Spinal cord (tissue), 10 donors: ENCODE measurements around the gene ZNF90. TPM values are rescaled to one million over a fixed set of nuclear protein-coding genes. Genes with fewer than 3 reads are reported as not detected.
A peak's percentile ranks its signal among the peaks of the same experiment; 100 is the strongest.
"Not testable (repeated sequence)": the region's sequence is repeated elsewhere in the genome, so short reads cannot be mapped to it uniquely, and the experiment has no call there.

Experiments used
- DNase-seq, 6 donors: peaks; one replicate each; pipeline versions ENCODE4 v3.0.0 to v3.0.0-alpha.2; 2013 to 2015; ENCODE audit warnings: low spot score in 6 of 6, low read depth in 4 of 6
- H3K27ac ChIP-seq: one replicate; pipeline ENCODE4 v1.5.1; 2013; ENCODE audit warnings: low read depth, low read length, control low read depth
- H3K27me3 ChIP-seq: one replicate; pipeline ENCODE4 v1.6.1; 2013; ENCODE audit warnings: low read length; ENCODE audit not compliant: control insufficient read depth, insufficient read depth
- H3K36me3 ChIP-seq: one replicate; pipeline ENCODE4 v1.6.1; 2013; ENCODE audit warnings: low read length; ENCODE audit not compliant: control insufficient read depth, insufficient read depth
- H3K4me1 ChIP-seq: one replicate; pipeline ENCODE4 v1.6.1; 2013; ENCODE audit warnings: low read length; ENCODE audit not compliant: control insufficient read depth, insufficient read depth
- H3K4me3 ChIP-seq: one replicate; pipeline ENCODE4 v1.5.1; 2013; ENCODE audit warnings: low read depth, low read length, control low read depth
- H3K9me3 ChIP-seq: one replicate; pipeline ENCODE4 v1.6.1; 2013; ENCODE audit warnings: low read length; ENCODE audit not compliant: control insufficient read depth, insufficient read depth
- WGBS: methylation state at CpG from one replicate; pipeline ENCODE4 v1.1.5; 2013; ENCODE audit warnings: missing lambda C conversion rate; ENCODE audit not compliant: insufficient coverage; 5-methylcytosine and 5-hydroxymethylcytosine counted together
- polyA plus RNA-seq, 2 donors: library from polyadenylated mRNA; unstranded; fragments of 120-200 nt; gene quantifications; one replicate each; pipeline ENCODE4 v1.2.1, GENCODE V29; 2013; ENCODE audit not compliant: insufficient read length in 2 of 2
- total RNA-seq, 2 donors: library from RNA; depleted of rRNA in 1 of 2; stranded (reverse); fragments of 120-200 nt in 1 of 2; fragments of >200 nt in 1 of 2; gene quantifications; one replicate each; pipeline versions ENCODE4 v1.2.3 to v1.2.4, GENCODE V29; 2013 to 2014
- donor health status: healthy.

Gene ZNF90
- total and polyA plus RNA-seq, 4 donors: 2.8 to 8.1 (median 3.9) TPM

- Histone ChIP-seq H3K27ac (no peak overlapping the region), H3K4me1 (no peaks in the 10 kb centered on the region), H3K36me3 (no peaks in the 10 kb centered on the region), H3K9me3 (no peaks in the 10 kb centered on the region), H3K27me3 (no peaks in the 10 kb centered on the region), H3K4me3 (no peak overlapping the region)
- DNase-seq: no peak
- WGBS: no CpG with 5 or more reads among the region's 1 CpG
Observed at GRCh38 chr19:20060282-20060681, 17.5 kb upstream of the ZNF90 start.

GRCh38 chr19:20066861-20067260 lies 10.9 kb upstream of the ZNF90 start:
- no peaks in the 10 kb centered on the region for H3K4me1 ChIP-seq
- no peak overlapping the region for H3K4me3 ChIP-seq
- DNase-seq: no peak
- 62% methylated on average over 3 of the region's 3 CpGs for WGBS
- no peaks in the 10 kb centered on the region for H3K9me3 ChIP-seq
- peaks cover 3% of the 10 kb centered on the region for H3K27me3 ChIP-seq
- H3K27ac ChIP-seq: no peak overlapping the region
- H3K36me3 ChIP-seq: no peaks in the 10 kb centered on the region

- whole genome bisulfite sequencing: 39% methylated on average over 8 of the region's 9 CpGs
- Histone ChIP-seq H3K27me3 (peaks cover 3% of the 10 kb centered on the region), H3K4me1 (no peaks in the 10 kb centered on the region)
Observed at GRCh38 chr19:20067943-20068342, 9.9 kb upstream of the ZNF90 start.

GRCh38 chr19:20068559-20068958 lies 9.2 kb upstream of the ZNF90 start:
- H3K4me3 ChIP-seq, H3K36me3 ChIP-seq, H3K4me1 ChIP-seq, H3K27me3 ChIP-seq, DNase-seq, H3K27ac ChIP-seq, H3K9me3 ChIP-seq: not testable (repeated sequence)
- WGBS: 27% methylated on average over 7 of the region's 7 CpGs

More at GRCh38 chr19:20067943-20068342, 9.9 kb upstream of the ZNF90 start:
- Histone ChIP-seq H3K27ac (no peak overlapping the region), H3K36me3 (no peaks in the 10 kb centered on the region), H3K4me3 (no peak overlapping the region), H3K9me3 (no peaks in the 10 kb centered on the region)
- DNase-seq: no peak

GRCh38 chr19:20070691-20071090 lies 7.1 kb upstream of the ZNF90 start:
- Histone ChIP-seq H3K4me3 (no peak overlapping the region), H3K4me1 (no peaks in the 10 kb centered on the region), H3K36me3 (no peaks in the 10 kb centered on the region), H3K27ac (no peak overlapping the region), H3K27me3 (peaks cover 3% of the 10 kb centered on the region), H3K9me3 (no peaks in the 10 kb centered on the region)
- DNase-seq: no peak
- 63% methylated on average over 1 of the region's 2 CpGs for WGBS

GRCh38 chr19:20072936-20073335 lies 4.9 kb upstream of the ZNF90 start:
- DNase-seq: no peak
- 100% methylated on average over 2 of the region's 5 CpGs for whole genome bisulfite sequencing
- no peak overlapping the region for H3K4me3 ChIP-seq

GRCh38 chr19:20078581-20079031 lies 806 bp downstream of the ZNF90 start:
- H3K4me1 ChIP-seq: peaks cover 14% of the 10 kb centered on the region
- no peaks in the 10 kb centered on the region for H3K9me3 ChIP-seq
- H3K27me3 ChIP-seq: no peaks in the 10 kb centered on the region
- H3K4me3 ChIP-seq: peak overlapping the region; percentile 54
- no peak overlapping the region for H3K27ac ChIP-seq
- peak in 4 of 6 donors; percentile 0 to 40 (median 6) for DNase-seq
- 0% methylated on average over 14 of the region's 19 CpGs for WGBS
- no peaks in the 10 kb centered on the region for H3K36me3 ChIP-seq

More at GRCh38 chr19:20072936-20073335, 4.9 kb upstream of the ZNF90 start:
- Histone ChIP-seq H3K27ac (no peak overlapping the region), H3K9me3 (no peaks in the 10 kb centered on the region), H3K27me3 (peaks cover 3% of the 10 kb centered on the region), H3K36me3 (no peaks in the 10 kb centered on the region), H3K4me1 (peaks cover 4% of the 10 kb centered on the region)

GRCh38 chr19:20079476-20079875 lies 1.7 kb downstream of the ZNF90 start:
- DNase-seq: no peak
- no peak overlapping the region for H3K27ac ChIP-seq
- H3K36me3 ChIP-seq: no peaks in the 10 kb centered on the region
- no peaks in the 10 kb centered on the region for H3K27me3 ChIP-seq
- H3K9me3 ChIP-seq: no peaks in the 10 kb centered on the region
- H3K4me1 ChIP-seq: peaks cover 14% of the 10 kb centered on the region
- WGBS: 62% methylated on average over 7 of the region's 8 CpGs
- H3K4me3 ChIP-seq: no peak overlapping the region

- H3K9me3 ChIP-seq: no peaks in the 10 kb centered on the region
- no peaks in the 10 kb centered on the region for H3K27me3 ChIP-seq
- H3K4me1 ChIP-seq: peaks cover 14% of the 10 kb centered on the region
- DNase-seq: no peak
- 64% methylated on average over 3 of the region's 3 CpGs for WGBS
- H3K27ac ChIP-seq: no peak overlapping the region
- no peaks in the 10 kb centered on the region for H3K36me3 ChIP-seq
- H3K4me3 ChIP-seq: no peak overlapping the region
Observed at GRCh38 chr19:20080656-20081055, 2.9 kb downstream of the ZNF90 start.

GRCh38 chr19:20082232-20082833 lies 4.5 kb downstream of the ZNF90 start:
- H3K27me3 ChIP-seq, H3K27ac ChIP-seq, H3K9me3 ChIP-seq, H3K36me3 ChIP-seq, H3K4me3 ChIP-seq, DNase-seq: not testable (repeated sequence)
- WGBS: no CpG with 5 or more reads among the region's 3 CpGs
- peaks cover 14% of the 10 kb centered on the region for H3K4me1 ChIP-seq
